ENCODE results near the gene FTCDNL1. TPM values are rescaled to one million over a fixed set of nuclear protein-coding genes. Genes with fewer than 3 reads are reported as not detected.

The FTCDNL1 gene
- total RNA-seq, 2 donors from 2014 or later: 0.70 to 1.5 TPM

- H3K9me3 Mint-ChIP-seq: no peaks in the 10 kb centered on the region
- TF ChIP-seq CTCF (conservative IDR thresholded peaks at IDR 0.05): no peak
- H3K27ac ChIP-seq (ENCODE audit: low read depth, low read length): no peak overlapping the region
Measured at GRCh38 chr2:199862788-199863187, 11.8 kb upstream of the FTCDNL1 start.

GRCh38 chr2:199861132-199861774, 10.3 kb upstream of the FTCDNL1 start:
- H3K9ac ChIP-seq (ENCODE audit: extremely low read depth, low read length, poor library complexity, severe bottlenecking): no peak overlapping the region
- Mint-ChIP-seq H3K4me1 (no peaks in the 10 kb centered on the region), H3K36me3 (ENCODE audit: low read depth) (no peaks in the 10 kb centered on the region), H3K9me3 (no peaks in the 10 kb centered on the region), H3K4me3 (no peak overlapping the region), H3K27ac (no peak overlapping the region), H3K27me3 (ENCODE audit: insufficient read depth) (no peaks in the 10 kb centered on the region)
- no peak overlapping the region for H3K27ac ChIP-seq (ENCODE audit: low read depth, low read length)
- H3K9me3 ChIP-seq (ENCODE audit: control insufficient read depth, low read length): no peaks in the 10 kb centered on the region
- DNase-seq: no peak
- no peak overlapping the region for H3K4me3 ChIP-seq (ENCODE audit: low read length)
- no peaks in the 10 kb centered on the region for H3K4me1 ChIP-seq (ENCODE audit: control insufficient read depth, insufficient read depth, low read length)
- TF ChIP-seq CTCF (conservative IDR thresholded peaks at IDR 0.05): peak; percentile 78
- no peaks in the 10 kb centered on the region for H3K36me3 ChIP-seq (ENCODE audit: control insufficient read depth, insufficient read depth, low read length)
- H3K27me3 ChIP-seq (ENCODE audit: control insufficient read depth, insufficient read depth, low read length, poor library complexity, severe bottlenecking): no peaks in the 10 kb centered on the region
- WGBS, 2 experiments (ENCODE audit: insufficient coverage in 1 of 2, insufficient read length in 1 of 2): 19% methylated on average over 3 of the region's 4 CpGs; no CpG with 5 or more reads in 1 of the 2 experiments

More at GRCh38 chr2:199862788-199863187, 11.8 kb upstream of the FTCDNL1 start:
- H3K27me3 ChIP-seq (ENCODE audit: control insufficient read depth, insufficient read depth, low read length, poor library complexity, severe bottlenecking): no peaks in the 10 kb centered on the region
- Mint-ChIP-seq H3K27ac (no peak overlapping the region), H3K27me3 (ENCODE audit: insufficient read depth) (no peaks in the 10 kb centered on the region), H3K4me1 (no peaks in the 10 kb centered on the region), H3K4me3 (no peak overlapping the region), H3K36me3 (ENCODE audit: low read depth) (no peaks in the 10 kb centered on the region)
- H3K9ac ChIP-seq (ENCODE audit: extremely low read depth, low read length, poor library complexity, severe bottlenecking): no peak overlapping the region
- no peaks in the 10 kb centered on the region for H3K36me3 ChIP-seq (ENCODE audit: control insufficient read depth, insufficient read depth, low read length)
- no peaks in the 10 kb centered on the region for H3K9me3 ChIP-seq (ENCODE audit: control insufficient read depth, low read length)
- H3K4me3 ChIP-seq (ENCODE audit: low read length): no peak overlapping the region
- WGBS, 2 experiments (ENCODE audit: insufficient coverage in 1 of 2, insufficient read length in 1 of 2): 91 to 93% methylated on average over 3 of the region's 3 CpGs
- no peak for DNase-seq
- no peaks in the 10 kb centered on the region for H3K4me1 ChIP-seq (ENCODE audit: control insufficient read depth, insufficient read depth, low read length)

GRCh38 chr2:199855812-199856211, 4.8 kb upstream of the FTCDNL1 start:
- peaks cover 14% of the 10 kb centered on the region for H3K27me3 Mint-ChIP-seq (ENCODE audit: insufficient read depth)
- no peak overlapping the region for H3K4me3 Mint-ChIP-seq
- H3K4me1 ChIP-seq (ENCODE audit: control insufficient read depth, insufficient read depth, low read length): no peaks in the 10 kb centered on the region
- H3K9me3 ChIP-seq (ENCODE audit: control insufficient read depth, low read length): no peaks in the 10 kb centered on the region
- no peak for TF ChIP-seq CTCF (conservative IDR thresholded peaks at IDR 0.05)
- H3K27me3 ChIP-seq (ENCODE audit: control insufficient read depth, insufficient read depth, low read length, poor library complexity, severe bottlenecking): peaks cover 13% of the 10 kb centered on the region
- WGBS, 2 experiments (ENCODE audit: insufficient coverage in 1 of 2, insufficient read length in 1 of 2): 6 to 48% methylated on average over 2 to 4 of the region's 4 CpGs
- no peak overlapping the region for H3K9ac ChIP-seq (ENCODE audit: extremely low read depth, low read length, poor library complexity, severe bottlenecking)
- H3K4me1 Mint-ChIP-seq: peaks cover 3% of the 10 kb centered on the region
- H3K27ac Mint-ChIP-seq: no peak overlapping the region
- no peak for DNase-seq
- no peaks in the 10 kb centered on the region for H3K36me3 Mint-ChIP-seq (ENCODE audit: low read depth)
- H3K36me3 ChIP-seq (ENCODE audit: control insufficient read depth, insufficient read depth, low read length): no peaks in the 10 kb centered on the region
- no peak overlapping the region for H3K27ac ChIP-seq (ENCODE audit: low read depth, low read length)
- no peak overlapping the region for H3K4me3 ChIP-seq (ENCODE audit: low read length)
- H3K9me3 Mint-ChIP-seq: no peaks in the 10 kb centered on the region

Measured in endodermal cell (in vitro differentiated cells).